Omental fat pad (tissue), 4 donors: ENCODE data around the gene SYNGAP1. TPM values are rescaled to one million over a fixed set of nuclear protein-coding genes. Genes with fewer than 3 reads are reported as not detected.

Experiments
- ATAC-seq: fragments of 150-250 bp; one replicate; pipeline ENCODE4 v1.9.1; 2016; ENCODE audit warnings: mild to moderate bottlenecking, moderate library complexity; ENCODE audit not compliant: low FRiP score
- DNase-seq: peaks from one replicate; pipeline ENCODE4 v3.0.0-alpha.2; 2019; ENCODE audit warnings: low spot score
- total RNA-seq, 4 donors: library from RNA; depleted of rRNA; stranded (reverse); fragments of >200 nt; gene quantifications; one replicate each; pipeline ENCODE4 v1.1.0, GENCODE V29; 2016
- TF ChIP-seq, protein P1 (sequence below), 3 donors: fragments of 450-650 bp; IDR thresholded peaks; one replicate each; pipeline ENCODE4 v1.5.1; 2016 to 2017; ENCODE audit warnings: antibody characterized with exemption in 3 of 3, mild to moderate bottlenecking in 3 of 3, moderate library complexity in 2 of 3

Gene SYNGAP1
- total RNA-seq, 4 donors from 2014 or later = 8.8 to 12.3 (median 10.3) TPM

DNA sequence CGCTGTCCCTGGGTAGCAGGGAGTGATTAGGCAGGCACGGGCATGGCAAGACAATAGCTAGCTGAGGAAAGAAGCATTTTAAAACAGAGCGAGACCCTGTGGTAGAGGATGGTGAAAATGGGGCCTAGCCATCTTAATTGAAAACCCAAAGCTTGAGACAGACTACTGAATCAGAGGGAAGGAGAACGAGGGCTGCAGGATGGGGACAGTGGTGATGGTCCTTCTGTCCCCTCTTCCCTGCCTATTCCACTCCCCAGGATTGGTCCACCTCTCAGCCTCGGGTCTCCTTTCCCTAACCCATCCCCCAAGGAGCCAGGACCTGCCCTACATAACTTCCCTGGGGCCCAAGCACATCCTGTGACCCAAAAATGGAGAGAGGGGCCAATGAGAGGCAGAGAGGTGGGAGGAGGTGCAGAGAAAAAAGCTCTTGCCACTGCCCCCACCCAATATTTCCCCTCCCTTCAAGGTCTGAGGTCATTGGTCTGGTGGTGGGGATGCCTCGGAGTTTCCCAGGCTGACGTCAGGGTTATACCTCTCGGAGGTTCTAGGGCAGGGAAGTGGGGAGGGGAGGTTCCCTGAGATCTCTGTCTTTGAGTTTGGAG is 1.1 kb upstream of the SYNGAP1 start:
- TF ChIP-seq, protein P1, sequence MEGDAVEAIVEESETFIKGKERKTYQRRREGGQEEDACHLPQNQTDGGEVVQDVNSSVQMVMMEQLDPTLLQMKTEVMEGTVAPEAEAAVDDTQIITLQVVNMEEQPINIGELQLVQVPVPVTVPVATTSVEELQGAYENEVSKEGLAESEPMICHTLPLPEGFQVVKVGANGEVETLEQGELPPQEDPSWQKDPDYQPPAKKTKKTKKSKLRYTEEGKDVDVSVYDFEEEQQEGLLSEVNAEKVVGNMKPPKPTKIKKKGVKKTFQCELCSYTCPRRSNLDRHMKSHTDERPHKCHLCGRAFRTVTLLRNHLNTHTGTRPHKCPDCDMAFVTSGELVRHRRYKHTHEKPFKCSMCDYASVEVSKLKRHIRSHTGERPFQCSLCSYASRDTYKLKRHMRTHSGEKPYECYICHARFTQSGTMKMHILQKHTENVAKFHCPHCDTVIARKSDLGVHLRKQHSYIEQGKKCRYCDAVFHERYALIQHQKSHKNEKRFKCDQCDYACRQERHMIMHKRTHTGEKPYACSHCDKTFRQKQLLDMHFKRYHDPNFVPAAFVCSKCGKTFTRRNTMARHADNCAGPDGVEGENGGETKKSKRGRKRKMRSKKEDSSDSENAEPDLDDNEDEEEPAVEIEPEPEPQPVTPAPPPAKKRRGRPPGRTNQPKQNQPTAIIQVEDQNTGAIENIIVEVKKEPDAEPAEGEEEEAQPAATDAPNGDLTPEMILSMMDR (IDR thresholded peaks at IDR 0.05) = no peak
- DNase-seq = no peak
- no peak for ATAC-seq

DNA sequence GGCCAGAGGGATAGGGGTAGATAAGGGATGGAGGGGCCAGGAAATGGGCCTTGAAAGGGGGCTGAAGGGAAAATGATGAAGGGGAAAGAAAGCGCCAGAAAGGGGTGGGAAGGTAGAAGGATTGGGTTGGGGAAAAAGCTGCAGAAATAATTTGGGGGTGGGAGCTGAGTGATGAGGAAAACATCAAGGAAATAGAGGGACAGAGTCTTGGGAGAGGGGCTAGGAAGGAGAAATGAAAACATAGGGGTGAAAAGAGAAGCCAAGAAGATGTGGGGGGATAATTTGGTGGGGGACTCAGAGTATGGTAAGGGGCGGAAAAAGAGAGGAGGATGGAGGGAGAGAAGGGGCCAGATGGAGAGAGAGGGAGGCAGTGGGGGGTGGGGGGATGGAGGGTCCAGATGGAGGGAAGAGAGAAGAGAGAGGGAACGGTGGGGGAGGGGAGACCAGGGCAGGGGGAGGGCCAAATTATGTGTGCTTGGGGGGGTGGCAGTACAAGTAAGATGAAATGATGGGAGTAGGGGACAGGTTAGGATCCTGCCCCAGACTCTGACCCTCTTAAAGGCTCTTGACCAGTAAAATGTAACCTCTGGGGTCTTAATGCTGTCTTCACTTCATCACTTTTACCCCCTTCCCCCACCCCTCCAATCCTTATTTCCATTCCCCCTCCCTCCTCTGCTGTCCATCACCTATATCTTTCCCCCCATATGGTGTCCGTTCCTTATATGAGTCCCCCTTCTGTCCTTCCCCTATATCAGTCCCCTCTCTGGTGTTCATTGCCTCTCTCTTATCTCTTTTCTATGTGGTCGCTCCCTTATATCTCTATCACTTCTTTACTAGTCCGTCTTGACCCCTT is 852 bp downstream of the SYNGAP1 start:
- ATAC-seq = no peak
- TF ChIP-seq, protein P1 (IDR thresholded peaks at IDR 0.05) = no peak
- DNase-seq = no peak

DNA sequence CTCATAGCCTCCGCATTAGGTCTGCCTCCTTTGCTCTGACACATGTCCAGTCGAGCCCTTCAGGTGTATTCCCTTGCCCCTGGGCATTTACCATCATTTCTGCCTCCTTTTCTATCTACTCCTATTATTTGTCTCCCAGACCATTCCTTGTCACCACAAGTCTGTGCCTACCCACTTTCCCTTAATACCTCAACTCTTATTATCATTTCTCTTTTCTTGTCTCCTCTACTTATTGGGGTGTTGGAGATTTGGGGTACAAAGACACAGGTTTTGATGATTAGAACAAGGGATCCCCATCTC is 1.4 kb downstream of the SYNGAP1 start:
- no peak for DNase-seq
- no peak for ATAC-seq
- TF ChIP-seq, protein P1 (IDR thresholded peaks at IDR 0.05) = no peak

DNA sequence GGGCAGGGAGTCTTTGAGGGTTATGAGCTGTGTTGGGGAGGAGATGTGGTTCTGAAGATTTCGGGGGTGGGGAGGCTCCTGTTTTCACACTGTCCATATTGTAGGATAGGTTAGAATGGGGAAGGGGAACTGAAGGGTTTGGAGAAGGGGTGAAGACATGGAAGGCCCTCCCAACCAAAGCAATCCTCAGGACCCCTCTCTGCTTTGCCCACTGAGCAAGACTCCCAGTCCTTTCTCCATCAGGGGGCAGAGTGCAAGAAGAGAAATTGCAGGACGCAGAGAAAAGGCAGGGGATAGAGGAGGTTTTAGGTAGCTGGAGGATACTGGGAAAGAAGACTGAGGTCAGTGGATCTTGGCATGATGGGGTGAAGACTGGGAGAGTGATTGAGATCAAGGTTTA is 3.9 kb downstream of the SYNGAP1 start:
- DNase-seq = no peak
- ATAC-seq = no peak
- TF ChIP-seq, protein P1 (IDR thresholded peaks at IDR 0.05) = no peak

DNA sequence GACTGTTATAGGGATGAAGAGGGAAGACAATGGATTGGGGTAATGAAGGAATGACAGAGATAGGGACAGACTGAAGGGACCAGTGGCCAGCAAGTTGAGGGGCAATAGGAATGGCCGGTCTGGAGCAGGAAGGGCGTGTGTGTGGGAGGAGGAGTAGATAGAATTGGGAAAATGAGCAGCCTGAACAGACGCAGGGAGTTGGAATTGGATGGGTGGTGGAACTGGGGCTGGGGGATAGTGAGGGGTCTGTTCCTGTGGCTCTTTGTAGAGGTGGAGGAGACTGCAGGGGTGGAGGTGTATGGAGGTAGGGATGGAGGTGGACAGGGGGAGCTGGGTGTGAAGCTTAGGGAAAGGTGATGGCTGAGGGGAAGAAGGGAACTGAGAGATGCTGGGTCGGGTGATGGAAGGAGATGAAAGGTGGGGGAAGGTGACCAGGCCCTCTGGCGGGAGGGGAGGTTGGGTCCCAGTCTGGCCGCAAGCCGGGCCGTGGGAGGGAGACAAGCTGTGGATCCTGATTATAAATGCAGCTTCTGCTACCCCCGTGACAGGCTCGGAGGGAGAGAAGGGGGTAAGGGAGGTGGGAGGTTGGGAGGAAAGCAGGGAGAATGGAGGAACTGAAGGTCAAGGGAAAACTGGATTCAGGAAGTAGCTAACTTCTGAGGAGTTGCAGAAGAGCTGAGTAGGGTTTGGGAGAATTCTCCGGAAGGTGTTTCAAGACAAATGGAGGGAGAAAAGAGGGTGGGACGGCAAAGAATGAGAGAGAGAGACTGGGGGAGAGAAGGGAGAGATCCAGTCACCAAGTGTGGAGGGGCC is 5.2 kb downstream of the SYNGAP1 start:
- ATAC-seq (no peak), DNase-seq (no peak)
- TF ChIP-seq, protein P1 (IDR thresholded peaks at IDR 0.05) = no peak

DNA sequence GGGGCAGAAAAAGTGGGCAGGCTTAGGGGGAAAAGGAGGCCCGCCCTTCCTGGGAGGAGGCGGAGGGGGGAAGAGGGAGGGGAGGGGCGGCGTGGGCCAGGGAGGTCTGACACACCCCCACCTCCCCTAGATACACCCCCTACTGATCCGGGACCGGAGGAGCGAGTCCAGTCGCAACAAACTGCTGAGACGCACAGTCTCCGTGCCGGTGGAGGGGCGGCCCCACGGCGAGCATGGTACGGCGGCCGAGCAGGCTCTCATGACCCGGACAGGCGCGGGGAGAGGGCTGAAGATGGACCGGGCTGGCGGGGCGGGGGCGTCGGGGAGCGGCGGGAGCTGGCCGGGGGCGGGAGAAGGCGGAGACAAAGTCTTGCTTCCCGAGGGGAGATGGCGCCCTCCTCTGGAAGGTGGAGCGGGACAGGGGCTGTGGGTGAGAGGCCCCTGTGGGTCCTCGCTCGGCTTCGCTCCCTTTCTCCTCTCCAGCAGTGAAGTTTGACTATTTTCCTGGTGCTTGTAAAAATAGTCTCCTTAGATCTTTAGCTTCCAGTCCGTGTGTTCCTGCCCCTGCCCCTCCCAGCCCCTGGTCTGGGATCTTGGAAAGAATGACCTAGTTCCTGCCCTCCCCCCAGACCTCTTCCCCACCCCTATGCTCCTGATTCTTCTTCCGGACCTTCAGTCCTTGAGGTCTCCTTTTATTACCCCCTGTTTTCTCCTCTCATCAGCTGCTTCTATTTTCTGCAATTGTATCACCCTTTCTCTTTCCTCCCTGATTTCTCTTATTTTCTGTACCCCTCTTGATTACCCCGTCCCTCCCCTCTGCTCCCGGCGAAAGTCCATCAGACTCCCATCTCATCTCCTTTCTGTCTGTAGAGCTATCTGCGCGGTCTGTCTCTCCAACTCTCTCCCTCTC is 6.1 kb downstream of the SYNGAP1 start:
- peak; percentile 85 for DNase-seq
- peak; percentile 83 for ATAC-seq
- TF ChIP-seq, protein P1 (IDR thresholded peaks at IDR 0.05) = peak in 1 of 3 donors; percentile 13
